ENCODE results near the gene GRIK4. TPM values are rescaled to one million over a fixed set of nuclear protein-coding genes. Genes with fewer than 3 reads are reported as not detected.

The GRIK4 gene
- total RNA-seq, 6 experiments from 2014 or later, result 0.07 to 0.11 TPM; not detected in 4

- ATAC-seq (no peak), DNase-seq (no peak)
- TF ChIP-seq CTCF (IDR thresholded peaks at IDR 0.05), result no peak
- intact Hi-C loops (cut with DNase I), result loop anchor here in 1 of 2 donors (10.0 kb wide), 1 partner anchor 48 kb away; no protein-coding TSS in a partner anchor
- no peaks in the 10 kb centered on the region for H3K27me3 ChIP-seq
- WGBS (ENCODE audit: insufficient coverage, low coverage, low lambda C conversion rate, missing lambda C conversion rate), result 65% methylated on average over 8 of the region's 9 CpGs
- H3K4me1 ChIP-seq, result no peaks in the 10 kb centered on the region
- H3K36me3 ChIP-seq, result no peaks in the 10 kb centered on the region
- no peak overlapping the region for H3K27ac ChIP-seq
- H3K9me3 ChIP-seq, result no peaks in the 10 kb centered on the region
- no peak overlapping the region for H3K4me3 ChIP-seq
These were observed 45.2 kb downstream of the GRIK4 start for GRCh38 chr11:120556797-120557196.

- DNase-seq, result no peak
- Histone ChIP-seq H3K4me3 (no peak overlapping the region), H3K27ac (no peak overlapping the region), H3K9me3 (no peaks in the 10 kb centered on the region), H3K36me3 (no peaks in the 10 kb centered on the region), H3K27me3 (no peaks in the 10 kb centered on the region), H3K4me1 (no peaks in the 10 kb centered on the region)
- no peak for TF ChIP-seq CTCF (IDR thresholded peaks at IDR 0.05)
- TF ChIP-seq POLR2A (IDR thresholded peaks at IDR 0.05), result no peak
- intact Hi-C loops (cut with DNase I), result loop anchor here in 1 of 2 donors (10.0 kb wide), 1 partner anchor 46 kb away; no protein-coding TSS in a partner anchor
- ATAC-seq, result no peak
- WGBS (ENCODE audit: insufficient coverage, low coverage, low lambda C conversion rate, missing lambda C conversion rate), result 88% methylated on average over 4 of the region's 8 CpGs
These were observed 47.3 kb downstream of the GRIK4 start for GRCh38 chr11:120558744-120559431.

- DNase-seq (no peak), ATAC-seq (no peak)
- no peak overlapping the region for H3K27ac ChIP-seq
- H3K4me1 ChIP-seq, result peaks cover 0 to 9% (median 4%) of the 10 kb centered on the region in 4 donors
- H3K36me3 ChIP-seq, result no peaks in the 10 kb centered on the region
- H3K9me3 ChIP-seq, result no peaks in the 10 kb centered on the region
- intact Hi-C loops (cut with DNase I), result no loop called here
- H3K27me3 ChIP-seq, result peaks cover 0 to 7% of the 10 kb centered on the region in 2 donors
- WGBS (ENCODE audit: insufficient coverage, low coverage, low lambda C conversion rate, missing lambda C conversion rate), result 80% methylated on average over 6 of the region's 11 CpGs
- H3K4me3 ChIP-seq, result no peak overlapping the region
- TF ChIP-seq POLR2A (IDR thresholded peaks at IDR 0.05) (no peak), CTCF (IDR thresholded peaks at IDR 0.05) (no peak)
These were observed 49.7 kb downstream of the GRIK4 start for GRCh38 chr11:120561286-120561685.

GRCh38 chr11:120562806-120563425 lies 51.4 kb downstream of the GRIK4 start:
- peaks cover 0 to 9% (median 4%) of the 10 kb centered on the region in 4 donors for H3K4me1 ChIP-seq
- no peak overlapping the region for H3K27ac ChIP-seq
- no peak for TF ChIP-seq CTCF (IDR thresholded peaks at IDR 0.05)
- TF ChIP-seq POLR2A (IDR thresholded peaks at IDR 0.05), result no peak
- ATAC-seq, result no peak
- H3K27me3 ChIP-seq, result peaks cover 0 to 7% of the 10 kb centered on the region in 2 donors
- H3K4me3 ChIP-seq, result no peak overlapping the region
- intact Hi-C loops (cut with DNase I), result no loop called here
- no peak for DNase-seq
- no peaks in the 10 kb centered on the region for H3K36me3 ChIP-seq
- WGBS (ENCODE audit: insufficient coverage, low coverage, low lambda C conversion rate, missing lambda C conversion rate), result 52% methylated on average over 3 of the region's 9 CpGs
- no peaks in the 10 kb centered on the region for H3K9me3 ChIP-seq
